Activated T-cell treated with anti-CD3 and anti-CD28 coated beads, Interleukin-2, amount 50 U/mL, for 24 hours (primary cell): Measurements from ENCODE around the gene AKR1C1.
"Not testable (repeated sequence)": the region's sequence is repeated elsewhere in the genome, so short reads cannot be mapped to it uniquely, and the experiment has no call there.

Source experiments
- DNase-seq: peaks from one replicate; pipeline ENCODE4 v3.0.0-alpha.2; 2020
- H3K27ac Mint-ChIP-seq: 2 replicates; pipeline ENCODE4 v1.8.0; 2020; ENCODE audit warnings: mild to moderate bottlenecking, mixed read lengths
- H3K27me3 Mint-ChIP-seq: 2 replicates; pipeline ENCODE4 v1.8.0; 2020; ENCODE audit warnings: mixed read lengths
- H3K36me3 Mint-ChIP-seq: 2 replicates; pipeline ENCODE4 v1.8.0; 2020; ENCODE audit warnings: low read depth, mixed read lengths
- H3K4me1 Mint-ChIP-seq: 2 replicates; pipeline ENCODE4 v1.8.0; 2020; ENCODE audit warnings: low read depth, mixed read lengths
- H3K4me3 Mint-ChIP-seq: 2 replicates; pipeline ENCODE4 v1.8.0; 2020; ENCODE audit warnings: mild to moderate bottlenecking, moderate library complexity, mixed read lengths
- H3K9me3 Mint-ChIP-seq: 2 replicates; pipeline ENCODE4 v1.8.0; 2020; ENCODE audit warnings: mixed read lengths

Gene AKR1C1

DNA sequence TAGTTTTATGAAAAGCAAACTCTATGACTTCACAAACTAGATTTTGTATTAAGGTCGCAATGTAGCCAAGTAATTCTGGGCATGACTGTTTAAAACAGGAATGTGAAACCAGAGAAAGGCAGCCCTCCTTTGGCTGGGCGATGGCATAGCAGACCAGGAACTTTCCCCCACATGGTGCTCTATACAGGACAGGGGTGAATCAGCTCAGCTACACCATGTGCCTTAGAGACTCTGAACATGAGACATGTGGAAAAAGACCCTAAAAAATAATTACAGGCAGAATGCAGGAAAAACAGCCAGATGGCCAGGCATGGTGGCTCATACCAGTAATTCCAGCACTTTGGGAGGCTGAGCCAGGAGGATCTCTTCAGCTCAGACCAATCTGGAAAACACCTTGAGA is 20.3 kb upstream of the AKR1C1 start:
- DNase-seq: not testable (repeated sequence)

DNA sequence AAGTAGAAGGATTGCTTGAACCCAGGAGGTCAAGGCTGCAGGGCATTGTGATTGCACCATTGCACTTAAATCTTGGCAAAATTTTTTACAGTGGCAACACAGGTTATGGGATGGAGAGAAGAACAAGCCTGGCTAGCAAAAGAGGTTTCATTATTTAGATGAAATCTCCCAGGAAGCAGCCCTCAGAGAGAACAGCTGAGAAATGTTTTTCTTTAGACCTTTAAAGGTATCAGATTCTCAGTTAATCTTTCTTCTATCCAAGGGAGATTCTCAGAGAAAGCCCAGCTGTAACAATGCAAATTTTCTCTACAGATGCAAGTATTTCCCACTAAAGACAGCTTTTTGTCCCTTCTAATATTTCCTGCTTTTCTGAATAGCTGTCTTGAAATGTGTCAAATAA is 19.8 kb upstream of the AKR1C1 start:
- not testable (repeated sequence) for H3K9me3 Mint-ChIP-seq, H3K36me3 Mint-ChIP-seq, H3K27ac Mint-ChIP-seq, H3K27me3 Mint-ChIP-seq, DNase-seq, H3K4me3 Mint-ChIP-seq, H3K4me1 Mint-ChIP-seq

More for the DNA sequence above, 20.3 kb upstream of the AKR1C1 start:
- H3K36me3 Mint-ChIP-seq, H3K4me3 Mint-ChIP-seq, H3K27ac Mint-ChIP-seq, H3K4me1 Mint-ChIP-seq, H3K9me3 Mint-ChIP-seq, H3K27me3 Mint-ChIP-seq: not testable (repeated sequence)

DNA sequence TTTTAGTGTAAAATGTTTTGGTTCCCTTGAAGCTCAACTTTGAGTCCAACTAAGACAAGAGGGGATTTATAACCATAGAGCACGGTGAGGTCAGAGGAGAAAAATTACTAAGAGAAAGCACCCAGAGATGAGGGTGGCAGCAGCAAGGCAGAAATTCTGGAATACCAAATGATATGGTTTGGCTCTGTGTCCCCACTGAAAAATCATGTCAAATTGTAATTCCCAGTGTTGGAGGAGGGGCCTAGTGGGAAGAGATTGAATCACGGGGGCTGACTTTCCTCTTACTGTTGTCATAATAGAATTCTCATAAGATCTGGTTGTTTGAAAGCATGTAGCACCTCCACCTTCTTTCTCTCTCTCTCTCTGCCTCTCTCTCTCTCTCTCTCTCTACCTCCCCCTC is 19.4 kb upstream of the AKR1C1 start:
- H3K4me3 Mint-ChIP-seq: no peak overlapping the region
- H3K4me1 Mint-ChIP-seq: no peaks in the 10 kb centered on the region
- no peak overlapping the region for H3K27ac Mint-ChIP-seq
- DNase-seq: no peak
- H3K9me3 Mint-ChIP-seq: no peaks in the 10 kb centered on the region
- H3K36me3 Mint-ChIP-seq: no peaks in the 10 kb centered on the region
- H3K27me3 Mint-ChIP-seq: no peaks in the 10 kb centered on the region

DNA sequence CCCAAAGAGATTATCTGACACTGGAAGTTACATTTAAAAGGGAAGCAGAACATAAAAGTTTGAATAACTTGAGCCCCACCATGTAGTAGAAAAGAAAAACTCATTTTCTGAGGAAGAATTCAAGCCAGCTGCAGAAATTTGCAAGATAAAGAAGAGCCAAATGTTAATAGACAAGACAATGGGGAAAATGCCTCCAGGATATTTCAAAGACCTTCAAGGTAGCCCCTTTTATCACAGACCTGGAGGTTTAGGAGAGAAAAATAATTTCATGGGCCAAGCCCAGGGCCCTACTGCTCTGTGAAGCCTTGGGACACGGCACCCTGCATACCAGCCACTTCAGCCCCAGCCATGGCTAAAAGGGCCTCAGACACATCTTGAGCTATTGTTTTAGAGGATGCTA is 18.4 kb upstream of the AKR1C1 start:
- DNase-seq: no peak
- Mint-ChIP-seq H3K36me3 (no peaks in the 10 kb centered on the region), H3K4me3 (no peak overlapping the region), H3K27me3 (no peaks in the 10 kb centered on the region), H3K4me1 (no peaks in the 10 kb centered on the region), H3K27ac (no peak overlapping the region), H3K9me3 (no peaks in the 10 kb centered on the region)

DNA sequence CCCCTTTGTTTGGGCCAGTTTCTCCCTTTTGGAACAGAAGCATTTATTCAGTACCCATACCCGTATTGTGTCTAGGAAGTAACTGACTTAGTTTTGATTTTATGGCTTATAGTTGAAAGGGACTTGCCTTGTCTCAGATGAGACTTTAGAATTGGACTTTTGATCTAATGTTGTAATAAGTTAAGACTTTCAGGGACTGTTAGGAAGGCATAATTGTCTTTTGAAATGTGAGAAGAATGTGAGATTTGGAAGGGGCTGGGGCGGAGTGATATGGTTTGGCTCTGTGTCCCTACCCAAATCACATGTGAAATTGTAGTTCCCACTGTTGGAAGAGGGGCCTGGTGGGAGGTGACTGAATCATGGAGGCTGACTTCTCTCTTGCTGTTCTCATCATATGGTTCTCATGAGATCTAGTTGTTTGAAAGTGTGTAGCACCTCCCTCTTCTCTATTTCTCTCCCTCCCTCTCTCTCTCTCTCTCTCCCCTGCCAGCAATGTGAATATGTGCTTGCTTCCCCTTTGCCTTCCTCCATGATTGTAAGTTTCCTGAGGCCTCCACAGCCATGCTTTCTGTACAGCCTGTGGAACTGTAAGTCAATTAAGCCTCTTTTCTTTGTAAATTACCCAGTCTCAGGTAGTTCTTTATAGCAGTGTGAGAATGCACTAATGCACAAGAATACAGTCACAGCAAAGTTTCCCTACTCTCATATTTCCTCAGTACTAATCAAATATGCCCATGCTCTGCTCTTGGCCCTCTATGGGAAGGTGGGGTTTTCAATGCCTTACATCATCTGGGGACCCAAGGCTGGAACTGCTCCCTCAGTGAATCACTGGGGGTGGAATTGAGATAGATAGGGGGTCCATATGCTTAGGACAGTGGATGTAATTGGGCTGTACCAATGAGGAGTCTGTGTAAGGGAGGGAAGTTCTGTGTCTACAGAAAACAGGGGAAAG is 17.2 kb upstream of the AKR1C1 start:
- Mint-ChIP-seq H3K4me3 (no peak overlapping the region), H3K36me3 (no peaks in the 10 kb centered on the region), H3K9me3 (no peaks in the 10 kb centered on the region), H3K4me1 (no peaks in the 10 kb centered on the region), H3K27ac (no peak overlapping the region), H3K27me3 (no peaks in the 10 kb centered on the region)
- no peak for DNase-seq

DNA sequence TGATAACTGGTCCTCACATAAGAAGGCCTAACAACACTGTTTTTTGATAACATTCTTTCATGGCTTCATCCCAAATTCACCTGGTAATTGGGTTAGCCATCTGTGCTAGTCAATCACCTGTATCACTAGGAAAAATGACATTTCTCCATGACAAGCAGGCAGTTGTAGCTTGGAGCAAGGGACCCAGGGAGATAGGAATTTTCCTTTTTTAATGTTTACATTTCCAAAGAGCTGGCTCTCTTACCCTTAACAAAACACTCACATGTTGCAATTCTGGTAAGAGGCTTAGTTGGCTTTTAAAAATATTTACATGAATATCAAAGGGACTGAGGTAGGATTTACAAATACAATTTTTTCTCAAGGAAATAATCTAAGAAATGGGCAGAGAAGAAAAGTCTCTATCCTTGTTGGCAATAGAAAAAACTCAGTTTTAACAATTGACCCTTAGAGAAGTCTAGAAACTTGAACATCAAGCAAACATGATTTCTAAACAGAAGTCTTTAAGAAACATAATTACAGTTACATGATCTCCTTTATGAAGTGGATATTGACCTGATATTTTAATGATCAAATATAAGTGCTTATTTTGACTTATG is 16.1 kb upstream of the AKR1C1 start:
- Mint-ChIP-seq H3K36me3 (no peaks in the 10 kb centered on the region), H3K27ac (no peak overlapping the region), H3K4me1 (no peaks in the 10 kb centered on the region), H3K9me3 (no peaks in the 10 kb centered on the region), H3K4me3 (no peak overlapping the region), H3K27me3 (no peaks in the 10 kb centered on the region)
- DNase-seq: no peak

DNA sequence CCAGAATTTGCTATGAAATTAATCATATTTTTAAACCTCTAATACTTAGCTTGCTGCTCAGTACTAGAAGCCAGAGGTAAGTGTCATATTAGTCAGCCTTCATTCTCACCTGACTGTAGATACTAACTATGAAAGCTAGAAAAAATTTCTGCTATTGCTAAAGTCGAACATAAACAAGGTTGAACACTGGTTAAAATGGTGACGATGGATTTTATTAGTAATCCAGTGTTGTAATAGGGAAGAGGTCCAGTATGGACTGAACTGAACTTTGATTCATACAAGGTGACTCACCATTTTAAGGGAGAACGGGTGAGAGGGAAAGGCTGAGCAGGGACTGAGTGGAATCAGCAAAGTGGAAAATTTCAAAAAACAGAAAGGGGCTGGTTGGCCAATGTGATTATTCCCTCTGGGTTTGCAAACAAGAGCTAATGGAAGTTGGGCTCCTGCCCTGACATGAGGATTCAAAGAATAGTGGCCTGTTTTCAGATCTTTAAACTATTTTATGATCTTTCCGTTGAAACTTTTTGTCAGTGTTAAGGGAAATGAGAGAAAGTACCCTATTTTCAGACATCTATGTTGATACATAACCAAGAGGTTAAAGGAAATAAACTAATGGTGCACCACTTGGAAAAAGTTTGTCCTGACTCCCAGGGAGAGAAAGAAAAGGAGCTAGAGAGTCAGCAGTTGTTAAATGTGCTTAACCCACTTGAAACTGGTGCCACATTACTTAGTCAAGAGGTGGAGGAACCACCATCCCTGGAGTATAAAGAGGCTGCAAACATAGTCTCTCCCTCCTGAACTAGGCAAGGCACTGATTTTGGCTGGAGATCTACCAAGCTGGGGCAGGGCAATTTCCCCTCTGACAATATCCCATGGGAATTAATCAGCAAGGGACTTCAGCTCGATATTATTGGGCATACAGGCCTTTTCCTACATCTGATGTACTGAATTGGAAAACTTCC is 15.3 kb upstream of the AKR1C1 start:
- H3K4me1 Mint-ChIP-seq: no peaks in the 10 kb centered on the region
- no peak overlapping the region for H3K27ac Mint-ChIP-seq
- no peaks in the 10 kb centered on the region for H3K27me3 Mint-ChIP-seq
- no peak overlapping the region for H3K4me3 Mint-ChIP-seq
- no peak for DNase-seq
- H3K36me3 Mint-ChIP-seq: no peaks in the 10 kb centered on the region
- no peaks in the 10 kb centered on the region for H3K9me3 Mint-ChIP-seq

DNA sequence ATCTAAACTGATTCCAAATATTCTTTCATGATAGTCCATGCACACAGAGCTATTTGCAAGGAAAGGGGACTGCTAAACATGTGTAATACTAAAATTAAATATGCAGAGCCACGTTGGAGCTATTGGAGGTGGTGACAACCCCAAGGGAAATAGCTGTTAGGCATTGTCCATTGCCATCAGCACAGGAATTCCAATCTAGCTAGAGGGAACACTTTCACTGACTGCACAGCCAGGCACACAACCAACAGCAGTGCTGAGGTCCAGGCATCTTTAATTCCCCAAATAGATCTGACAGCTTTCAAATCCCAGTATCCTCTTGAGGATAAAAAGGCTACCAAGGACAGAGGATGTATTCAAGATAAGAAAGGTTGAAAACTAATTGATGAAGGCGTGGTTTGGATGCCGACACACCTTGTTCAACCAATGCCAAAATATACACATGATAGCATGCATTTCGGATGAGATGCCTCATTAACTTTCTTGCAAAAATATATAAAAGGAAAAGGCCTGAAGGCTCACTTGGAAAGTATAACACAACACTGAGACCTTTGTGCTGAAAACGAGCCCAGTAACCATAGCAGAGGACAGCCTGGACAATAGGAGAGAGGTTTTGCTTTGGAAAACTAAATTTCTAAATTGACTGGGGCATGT is 11.6 kb upstream of the AKR1C1 start:
- not testable (repeated sequence) for H3K27me3 Mint-ChIP-seq, H3K4me3 Mint-ChIP-seq, H3K36me3 Mint-ChIP-seq, H3K9me3 Mint-ChIP-seq, H3K4me1 Mint-ChIP-seq, H3K27ac Mint-ChIP-seq, DNase-seq

DNA sequence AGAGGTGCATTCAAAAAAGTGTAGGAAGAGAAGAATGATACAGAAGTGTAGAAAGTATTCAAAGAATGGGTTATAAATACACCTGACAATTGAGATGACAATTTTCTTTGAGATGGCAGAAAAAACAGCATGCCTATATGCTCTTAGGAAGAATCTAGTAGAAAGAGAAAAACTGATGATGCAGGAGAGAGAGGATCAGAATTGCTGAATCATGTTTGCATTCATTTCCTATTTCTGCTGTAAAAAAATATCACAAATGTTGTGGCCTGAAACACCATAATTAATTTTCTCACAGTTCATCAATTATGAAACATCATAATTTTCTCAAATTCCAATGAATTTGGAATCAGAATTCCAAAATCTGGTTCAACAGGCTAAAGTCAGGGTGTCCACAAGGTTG is 9.8 kb upstream of the AKR1C1 start:
- H3K27ac Mint-ChIP-seq: no peak overlapping the region
- no peaks in the 10 kb centered on the region for H3K4me1 Mint-ChIP-seq
- H3K9me3 Mint-ChIP-seq: no peaks in the 10 kb centered on the region
- no peaks in the 10 kb centered on the region for H3K36me3 Mint-ChIP-seq
- H3K4me3 Mint-ChIP-seq: no peak overlapping the region
- DNase-seq: no peak
- H3K27me3 Mint-ChIP-seq: no peaks in the 10 kb centered on the region

DNA sequence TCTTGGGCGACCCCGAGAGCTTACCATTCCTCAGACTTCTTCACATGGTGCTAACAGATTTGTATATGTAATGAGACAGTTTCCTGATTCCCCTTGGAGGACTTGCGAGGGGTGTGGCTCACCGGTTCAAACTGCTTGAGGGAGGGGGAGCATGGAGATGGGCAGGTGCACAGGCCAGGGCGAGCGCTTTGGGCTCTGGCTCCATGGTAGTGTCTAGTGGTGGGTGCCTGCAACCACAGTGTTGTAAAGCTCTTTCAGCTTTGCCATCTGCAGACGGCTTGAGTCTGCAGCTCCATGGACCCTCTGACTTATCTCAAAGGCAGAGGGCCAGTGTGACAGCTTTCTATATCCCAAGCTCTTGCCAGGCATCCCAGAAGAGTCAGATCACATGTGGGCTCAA is 7.1 kb upstream of the AKR1C1 start:
- H3K27me3 Mint-ChIP-seq, H3K4me3 Mint-ChIP-seq, H3K36me3 Mint-ChIP-seq, H3K27ac Mint-ChIP-seq, H3K4me1 Mint-ChIP-seq, H3K9me3 Mint-ChIP-seq, DNase-seq: not testable (repeated sequence)

DNA sequence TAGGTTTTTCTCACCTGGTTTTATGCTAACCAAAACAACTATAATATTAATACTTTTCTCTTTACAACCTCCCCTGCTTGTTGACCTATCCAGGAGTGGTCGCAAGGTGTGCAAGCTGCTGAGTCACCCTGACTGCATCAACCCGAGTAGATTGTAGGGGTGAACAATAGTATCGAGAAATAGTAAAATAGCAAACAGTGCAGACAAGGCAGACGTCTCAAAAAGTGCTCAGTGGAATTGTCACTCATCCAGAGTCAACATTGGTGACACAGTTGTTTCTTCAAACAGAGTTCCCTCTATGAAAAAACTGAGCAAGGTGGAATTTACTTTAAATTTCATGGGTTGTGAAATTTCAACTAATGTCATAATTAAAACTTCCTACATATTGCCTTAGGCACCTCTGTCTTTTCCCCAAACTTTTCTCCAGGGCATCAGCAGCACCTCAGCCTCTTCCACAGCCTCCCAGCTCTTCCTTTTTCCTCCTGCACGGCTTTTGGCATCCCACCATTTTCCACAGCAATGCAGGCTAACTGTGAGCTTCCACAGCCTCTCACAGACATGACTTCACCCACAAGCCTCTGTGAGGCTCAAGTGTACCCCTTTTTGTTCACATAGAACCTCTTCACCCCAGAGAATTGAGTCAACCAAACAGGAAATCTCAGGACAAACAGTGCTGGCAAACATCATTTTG is 6.1 kb upstream of the AKR1C1 start:
- H3K4me1 Mint-ChIP-seq, H3K36me3 Mint-ChIP-seq, H3K27ac Mint-ChIP-seq, DNase-seq, H3K27me3 Mint-ChIP-seq, H3K9me3 Mint-ChIP-seq, H3K4me3 Mint-ChIP-seq: not testable (repeated sequence)

DNA sequence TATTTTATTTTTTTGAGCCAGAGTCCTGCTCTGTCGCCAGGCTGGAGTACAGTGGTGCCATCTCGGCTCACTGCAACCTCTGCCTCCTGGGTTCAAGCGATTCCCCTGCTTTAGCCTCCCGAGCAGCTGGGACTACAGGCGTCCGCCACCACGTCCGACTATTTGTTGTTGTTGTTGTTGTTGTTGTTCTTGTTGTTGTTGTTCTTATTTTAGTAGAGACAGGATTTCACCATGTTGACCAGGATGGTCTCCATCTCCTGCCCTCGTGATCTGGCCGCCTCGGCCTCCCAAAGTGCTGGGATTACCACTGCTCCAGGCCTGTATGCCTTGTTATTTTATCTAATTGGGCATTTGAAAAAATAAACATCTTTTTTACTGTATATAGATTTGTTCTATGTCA is 1.7 kb upstream of the AKR1C1 start:
- not testable (repeated sequence) for DNase-seq, H3K9me3 Mint-ChIP-seq, H3K27me3 Mint-ChIP-seq, H3K36me3 Mint-ChIP-seq, H3K4me3 Mint-ChIP-seq, H3K27ac Mint-ChIP-seq, H3K4me1 Mint-ChIP-seq

DNA sequence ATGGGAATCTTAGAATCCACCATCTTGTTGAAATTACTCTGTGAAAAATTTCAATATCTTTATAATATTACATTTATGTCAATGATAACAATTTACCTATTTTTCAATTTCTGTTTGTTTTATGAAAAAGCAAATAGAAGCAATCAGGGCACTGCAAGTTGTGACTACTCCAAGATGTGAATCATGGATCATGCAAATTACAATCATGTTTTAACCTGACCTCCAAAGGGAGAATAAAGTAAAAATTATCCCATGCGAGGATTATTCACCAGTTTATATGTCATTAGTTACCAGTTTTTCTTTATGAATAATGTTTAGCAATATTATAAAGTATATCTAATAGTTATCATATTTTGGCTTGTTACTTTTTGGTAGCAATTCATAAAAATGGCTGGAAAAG is 907 bp upstream of the AKR1C1 start:
- H3K4me3 Mint-ChIP-seq, H3K9me3 Mint-ChIP-seq, H3K27me3 Mint-ChIP-seq, DNase-seq, H3K4me1 Mint-ChIP-seq, H3K36me3 Mint-ChIP-seq, H3K27ac Mint-ChIP-seq: not testable (repeated sequence)

DNA sequence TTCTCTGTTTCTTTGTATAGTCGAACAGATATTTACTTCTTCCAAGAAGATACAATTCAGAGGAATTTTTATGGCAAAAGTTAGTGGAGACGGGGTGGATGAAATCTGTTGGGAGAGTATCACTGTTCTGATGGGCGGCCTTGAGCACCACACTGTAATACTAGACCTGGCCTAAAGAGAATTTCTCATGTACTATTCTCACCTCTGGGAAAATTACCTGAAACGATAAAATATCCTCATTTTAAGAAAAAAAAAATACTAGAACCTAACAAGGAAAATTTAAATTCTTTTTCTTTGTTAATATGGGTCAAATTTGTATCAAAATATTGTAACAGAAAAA is 570 bp downstream of the AKR1C1 start:
- H3K4me1 Mint-ChIP-seq, H3K27me3 Mint-ChIP-seq, H3K9me3 Mint-ChIP-seq, H3K4me3 Mint-ChIP-seq, H3K27ac Mint-ChIP-seq, H3K36me3 Mint-ChIP-seq, DNase-seq: not testable (repeated sequence)
